ENCODE measurements around the gene AOC2. TPM values are rescaled to one million over a fixed set of nuclear protein-coding genes. Genes with fewer than 3 reads are reported as not detected.

Gene AOC2
- total and polyA plus RNA-seq, 2 of the 13 experiments (the other 11 are each of a cell fraction or from before 2014, with no cell fraction given): 1.2 to 3.3 TPM

GRCh38 chr17:42866631-42867575 lies 22.5 kb downstream of the AOC2 start (continued):
- TF ChIP-seq ZNF407 (CRISPR knock-in tag; IDR thresholded peaks at IDR 0.05; ENCODE audit: not compliant biosample characterization): no peak
- TF ChIP-seq ZFP1 (CRISPR knock-in tag; IDR thresholded peaks at IDR 0.05): no peak
- no peak for TF ChIP-seq MTA3 (CRISPR knock-in tag; IDR thresholded peaks at IDR 0.05)
- no peak for TF ChIP-seq NR1H2 (CRISPR knock-in tag; IDR thresholded peaks at IDR 0.05; ENCODE audit: borderline replicate concordance, low read depth)
- TF ChIP-seq HDAC1 (CRISPR knock-in tag; IDR thresholded peaks at IDR 0.05): peak; percentile 78
- no peak for TF ChIP-seq ZBTB7A (CRISPR knock-in tag; IDR thresholded peaks at IDR 0.05)
- 0 out of 2 replicates have a peak, but pooled peaks have one; percentile 13 for TF ChIP-seq TFE3 (CRISPR knock-in tag; IDR thresholded peaks at IDR 0.05)
- TF ChIP-seq TP53 (CRISPR knock-in tag; conservative IDR thresholded peaks at IDR 0.05): no peak
- TF ChIP-seq ELF1 (CRISPR knock-in tag; IDR thresholded peaks at IDR 0.05): no peak
- TF ChIP-seq ZBTB43 (CRISPR knock-in tag; conservative IDR thresholded peaks at IDR 0.05): no peak
- no peak for TF ChIP-seq PLRG1 (conservative IDR thresholded peaks at IDR 0.05)
- TF ChIP-seq ELF4 (CRISPR knock-in tag; IDR thresholded peaks at IDR 0.05; ENCODE audit: borderline replicate concordance): no peak
- no peak for TF ChIP-seq ATF5 (CRISPR knock-in tag; IDR thresholded peaks at IDR 0.05; ENCODE audit: low read depth)
- no peak for TF ChIP-seq MLLT10 (CRISPR knock-in tag; IDR thresholded peaks at IDR 0.05)
- no peak for TF ChIP-seq U2AF2 (IDR thresholded peaks at IDR 0.05; ENCODE audit: low read depth, low read length)
- peak; percentile 32; the same call in 1 of the 2 replicates for TF ChIP-seq ZNF792 (CRISPR knock-in tag; IDR thresholded peaks at IDR 0.05)
- no peak for TF ChIP-seq HNRNPUL1 (IDR thresholded peaks at IDR 0.05; ENCODE audit: low read depth, low read length)
- TF ChIP-seq ZNF367 (CRISPR knock-in tag; IDR thresholded peaks at IDR 0.05; ENCODE audit: borderline replicate concordance): no peak
- no peak for TF ChIP-seq NFE2L2 (IDR thresholded peaks at IDR 0.05; ENCODE audit: low read length)

Data from HepG2 (cell line).